GM23248 (cell line): ENCODE results near the gene FAT1. TPM values are rescaled to one million over a fixed set of nuclear protein-coding genes. Genes with fewer than 3 reads are reported as not detected.

Experiments used
- DNase-seq: peaks from one replicate; pipeline ENCODE4 v3.0.0-alpha.2; 2015
- H2AFZ ChIP-seq: fragments of 200-600 bp; sonication (generic); 2 replicates; pipeline ENCODE4 v1.6.1; 2016; ENCODE audit warnings: antibody characterized with exemption
- H3F3A ChIP-seq: fragments of 200-600 bp; sonication (generic); 2 replicates; pipeline ENCODE4 v1.6.1; 2016; ENCODE audit warnings: mild to moderate bottlenecking, antibody characterized with exemption, mixed run types; ENCODE audit not compliant: insufficient read depth
- H3K27ac ChIP-seq: fragments of 200-600 bp; sonication (generic); 2 replicates; pipeline ENCODE4 v1.5.1; 2016; ENCODE audit warnings: mild to moderate bottlenecking
- H3K27me3 ChIP-seq: fragments of 200-600 bp; sonication (generic); replicated peaks from 2 replicates; pipeline ENCODE4 v1.6.1; 2016; ENCODE audit warnings: mild to moderate bottlenecking; ENCODE audit not compliant: insufficient read depth
- H3K36me3 ChIP-seq: fragments of 200-600 bp; sonication (generic); 2 replicates; pipeline ENCODE4 v1.6.1; 2016; ENCODE audit warnings: low read depth, mild to moderate bottlenecking
- H3K4me1 ChIP-seq: fragments of 200-600 bp; sonication (generic); 2 replicates; pipeline ENCODE4 v1.6.1; 2016; ENCODE audit warnings: mild to moderate bottlenecking; ENCODE audit not compliant: insufficient read depth
- H3K4me2 ChIP-seq: fragments of 200-600 bp; sonication (generic); one replicate; pipeline ENCODE4 v1.6.1; 2016; ENCODE audit warnings: mild to moderate bottlenecking; ENCODE audit not compliant: unreplicated experiment
- H3K4me3 ChIP-seq: fragments of 200-600 bp; sonication (generic); 2 replicates; pipeline ENCODE4 v1.5.1; 2016; ENCODE audit warnings: mild to moderate bottlenecking
- H3K79me2 ChIP-seq: fragments of 200-600 bp; sonication (generic); 2 replicates; pipeline ENCODE4 v1.6.1; 2016; ENCODE audit warnings: mild to moderate bottlenecking; ENCODE audit not compliant: insufficient read depth
- H3K9ac ChIP-seq: fragments of 200-600 bp; sonication (generic); 2 replicates; pipeline ENCODE4 v1.6.1; 2016; ENCODE audit warnings: mild to moderate bottlenecking
- H3K9me2 ChIP-seq: fragments of 200-600 bp; sonication (generic); 2 replicates; pipeline ENCODE4 v1.6.1; 2016; ENCODE audit warnings: mixed run types, mild to moderate bottlenecking, moderate library complexity; ENCODE audit not compliant: insufficient read depth
- H3K9me3 ChIP-seq: fragments of 200-600 bp; sonication (generic); one replicate; pipeline ENCODE4 v1.6.1; 2017; ENCODE audit warnings: low read depth
- H4K20me1 ChIP-seq: fragments of 200-600 bp; sonication (generic); 2 replicates; pipeline ENCODE4 v1.6.0; 2016; ENCODE audit not compliant: insufficient read depth
- EZH2 ChIP-seq: fragments of 200-600 bp; sonication (generic); IDR thresholded peaks from 2 replicates; pipeline ENCODE4 v1.6.1; 2018; ENCODE audit warnings: antibody characterized with exemption, mild to moderate bottlenecking; ENCODE audit not compliant: insufficient read depth, poor library complexity, severe bottlenecking
- EZH2phosphoT487 ChIP-seq: fragments of 200-600 bp; sonication (generic); IDR thresholded peaks from 2 replicates; pipeline ENCODE4 v1.6.1; 2018; ENCODE audit warnings: antibody characterized with exemption, moderate library complexity, mild to moderate bottlenecking, low read depth; ENCODE audit not compliant: insufficient read depth
- WGBS, 2 experiments: methylation state at CpG; one replicate each; pipeline ENCODE4 v1.1.6; 2015 to 2017; ENCODE audit warnings: low lambda C conversion rate in 2 of 2, low coverage in 1 of 2; ENCODE audit errors: missing lambda C conversion rate in 2 of 2; 5-methylcytosine and 5-hydroxymethylcytosine counted together
- in situ Hi-C: fragments of 300-500 bp; cut with MboI; formaldehyde crosslinking; loops from 2 replicates; pipeline ENCODE4 v1.15.0; 2020
- polyA plus RNA-seq: library from polyadenylated mRNA; unstranded; fragments of >200 nt; fragmentation: Nextera tagmentation; extraction: Ambion mirVana; gene quantifications from 2 replicates; pipeline ENCODE4 v1.2.1, GENCODE V29; 2016
- total RNA-seq: library from RNA; depleted of rRNA; stranded (reverse); fragments of >200 nt; shearing (Covaris generic); gene quantifications from 2 replicates; pipeline ENCODE4 v1.2.3, GENCODE V29; 2014

Gene FAT1
- total and polyA plus RNA-seq, 2 experiments from 2014 or later = 53.3 to 250 TPM

GRCh38 chr4:186689476-186689875 lies 34.2 kb downstream of the FAT1 start:
- H3K4me1 ChIP-seq = peaks cover 54% of the 10 kb centered on the region
- no peak overlapping the region for H3K4me3 ChIP-seq
- no peak overlapping the region for H3K4me2 ChIP-seq
- H3F3A ChIP-seq = peaks cover 47% of the 10 kb centered on the region
- no peaks in the 10 kb centered on the region for H3K9me3 ChIP-seq
- no peak for TF ChIP-seq EZH2
- no peak for TF ChIP-seq EZH2phosphoT487
- peak; percentile 30 for DNase-seq
- H4K20me1 ChIP-seq = no peaks in the 10 kb centered on the region
- 0 out of 2 replicates have a peak overlapping the region, but pooled peaks have one; percentile 3 for H3K27ac ChIP-seq
- WGBS, 2 experiments = 54 to 59% methylated on average over 7 of the region's 7 CpGs
- no peaks in the 10 kb centered on the region for H3K27me3 ChIP-seq
- H2AFZ ChIP-seq = no peak overlapping the region
- in situ Hi-C loops = no loop called here
- peaks cover 89% of the 10 kb centered on the region for H3K79me2 ChIP-seq
- peaks cover 4% of the 10 kb centered on the region; the same call in 1 of the 2 replicates for H3K9me2 ChIP-seq
- H3K9ac ChIP-seq = no peak overlapping the region
- H3K36me3 ChIP-seq = 0 out of 2 replicates have a peak, but pooled peaks cover 6% of the 10 kb centered on the region

GRCh38 chr4:186688150-186688943 lies 35.3 kb downstream of the FAT1 start:
- Histone ChIP-seq H3K27ac (no peak overlapping the region), H3K9me3 (no peaks in the 10 kb centered on the region), H3K9ac (no peak overlapping the region), H3K9me2 (no peaks in the 10 kb centered on the region), H3K27me3 (no peaks in the 10 kb centered on the region), H2AFZ (no peak overlapping the region), H3F3A (peaks cover 45% of the 10 kb centered on the region), H3K4me3 (no peak overlapping the region), H4K20me1 (no peaks in the 10 kb centered on the region), H3K4me2 (no peak overlapping the region), H3K36me3 (0 out of 2 replicates have a peak, but pooled peaks cover 6% of the 10 kb centered on the region), H3K4me1 (peaks cover 48% of the 10 kb centered on the region), H3K79me2 (peaks cover 93% of the 10 kb centered on the region)
- DNase-seq = no peak
- in situ Hi-C loops = no loop called here
- TF ChIP-seq EZH2 (no peak), EZH2phosphoT487 (no peak)
- WGBS, 2 experiments = 82 to 88% methylated on average over 11 to 12 of the region's 12 CpGs

GRCh38 chr4:186687265-186687664 lies 36.4 kb downstream of the FAT1 start:
- Histone ChIP-seq H4K20me1 (no peaks in the 10 kb centered on the region), H3K9me2 (no peaks in the 10 kb centered on the region), H3K9ac (no peak overlapping the region), H2AFZ (no peak overlapping the region), H3K27me3 (no peaks in the 10 kb centered on the region), H3K9me3 (no peaks in the 10 kb centered on the region), H3K4me1 (peaks cover 40% of the 10 kb centered on the region), H3F3A (peaks cover 37% of the 10 kb centered on the region), H3K4me2 (no peak overlapping the region), H3K36me3 (0 out of 2 replicates have a peak, but pooled peaks cover 6% of the 10 kb centered on the region), H3K27ac (peak overlapping the region; percentile 79; the same call in 1 of the 2 replicates), H3K79me2 (peaks cover 93% of the 10 kb centered on the region), H3K4me3 (no peak overlapping the region)
- DNase-seq = no peak
- TF ChIP-seq EZH2phosphoT487 = no peak
- TF ChIP-seq EZH2 = no peak
- 96 to 98% methylated on average over 3 of the region's 3 CpGs for WGBS, 2 experiments
- in situ Hi-C loops = no loop called here

- Histone ChIP-seq H3K9me3 (no peaks in the 10 kb centered on the region), H3K4me2 (peak overlapping the region; percentile 71), H2AFZ (no peak overlapping the region), H3K9ac (peak overlapping the region; percentile 56), H3K4me3 (peak overlapping the region; percentile 41), H3F3A (peaks cover 37% of the 10 kb centered on the region), H3K27ac (peak overlapping the region; percentile 79), H3K79me2 (peaks cover 94% of the 10 kb centered on the region), H3K27me3 (no peaks in the 10 kb centered on the region), H3K4me1 (peaks cover 40% of the 10 kb centered on the region), H3K9me2 (no peaks in the 10 kb centered on the region), H3K36me3 (no peaks in the 10 kb centered on the region), H4K20me1 (no peaks in the 10 kb centered on the region)
- 10% methylated on average over 2 of the region's 2 CpGs for WGBS, 2 experiments
- in situ Hi-C loops = no loop called here
- DNase-seq = peak; percentile 90
- TF ChIP-seq EZH2phosphoT487 (no peak), EZH2 (no peak)
Observed at GRCh38 chr4:186685767-186686183, 37.9 kb downstream of the FAT1 start.
